Vagina (tissue), 2 donors: ENCODE results near the gene FEV. TPM values are rescaled to one million over a fixed set of nuclear protein-coding genes. Genes with fewer than 3 reads are reported as not detected.

ENCODE experiments used
- DNase-seq, 2 donors: peaks; one replicate each; pipeline ENCODE4 v3.0.0-alpha.2; 2017; ENCODE audit errors: extremely low spot score in 2 of 2
- H3K27ac ChIP-seq: fragments of 200-600 bp; sonication (generic); one replicate; pipeline ENCODE4 v1.5.1; 2019
- H3K27me3 ChIP-seq: fragments of 200-600 bp; sonication (generic); one replicate; pipeline ENCODE4 v1.5.1; 2019
- H3K36me3 ChIP-seq, 2 donors: fragments of 200-600 bp; sonication (generic); one replicate each; pipeline ENCODE4 v1.5.1; 2017 to 2019
- H3K4me1 ChIP-seq: fragments of 200-600 bp; sonication (generic); one replicate; pipeline ENCODE4 v1.5.1; 2019
- H3K4me3 ChIP-seq, 2 donors: fragments of 200-600 bp; sonication (generic); 1 replicate in 1 of 2; 2 replicates in 1 of 2; pipeline ENCODE4 v1.5.1; 2016 to 2019
- H3K9me3 ChIP-seq: fragments of 200-600 bp; sonication (generic); one replicate; pipeline ENCODE4 v1.5.1; 2019
- CTCF ChIP-seq, 3 experiments: fragments of 450-650 bp in 2 of 3; fragments of 200-600 bp in 1 of 3; sonication (generic) in 1 of 3; IDR thresholded peaks; one replicate each; pipeline ENCODE4 v1.5.1; 2017 to 2019; ENCODE audit warnings: antibody characterized with exemption in 3 of 3, mild to moderate bottlenecking in 2 of 3, moderate library complexity in 2 of 3
- POLR2A ChIP-seq, 2 donors: fragments of 450-650 bp; IDR thresholded peaks; one replicate each; pipeline ENCODE4 v1.6.1; 2017; ENCODE audit warnings: antibody characterized with exemption in 2 of 2, mild to moderate bottlenecking in 2 of 2, moderate library complexity in 2 of 2
- POLR2AphosphoS5 ChIP-seq, 2 donors: sonication (generic); formaldehyde crosslinking; IDR thresholded peaks; one replicate each; pipeline ENCODE4 v1.9.0; 2017; ENCODE audit warnings: antibody characterized with exemption in 2 of 2, mild to moderate bottlenecking in 2 of 2, low read depth in 1 of 2; ENCODE audit not compliant: insufficient read depth in 1 of 2
- intact Hi-C: fragments of 100-400 bp; cut with DNase I; formaldehyde crosslinking; loops from one replicate; pipeline ENCODE4 v1.15.1; 2023
- total RNA-seq: library from RNA; depleted of rRNA; stranded (reverse); fragments of >200 nt; gene quantifications from one replicate; pipeline ENCODE4 v1.2.3, GENCODE V29; 2016

The FEV gene
- total RNA-seq, 1 donor from 2014 or later = not detected

GRCh38 chr2:219001100-219001576 is 16.2 kb upstream of the FEV start:
- Histone ChIP-seq H3K27ac (no peak overlapping the region), H3K9me3 (no peaks in the 10 kb centered on the region), H3K4me1 (peaks cover 28% of the 10 kb centered on the region), H3K36me3 (no peaks in the 10 kb centered on the region), H3K4me3 (peak overlapping the region; percentile 21 to 23), H3K27me3 (peaks cover 14% of the 10 kb centered on the region)
- TF ChIP-seq CTCF (IDR thresholded peaks at IDR 0.05) (no peak), POLR2AphosphoS5 (IDR thresholded peaks at IDR 0.05; ENCODE audit: insufficient read depth in 1 of 2, low read depth in 1 of 2) (no peak)
- DNase-seq = no peak
- intact Hi-C loops = no loop called here

- Histone ChIP-seq H3K27ac (no peak overlapping the region), H3K36me3 (no peaks in the 10 kb centered on the region), H3K4me1 (peaks cover 33% of the 10 kb centered on the region), H3K4me3 (no peak overlapping the region), H3K9me3 (no peaks in the 10 kb centered on the region), H3K27me3 (peaks cover 14% of the 10 kb centered on the region)
- TF ChIP-seq POLR2A (IDR thresholded peaks at IDR 0.05) (no peak), CTCF (IDR thresholded peaks at IDR 0.05) (no peak), POLR2AphosphoS5 (IDR thresholded peaks at IDR 0.05; ENCODE audit: insufficient read depth in 1 of 2, low read depth in 1 of 2) (no peak)
- no peak for DNase-seq
- intact Hi-C loops = no loop called here
Measured at GRCh38 chr2:219000569-219000960, 15.6 kb upstream of the FEV start.

GRCh38 chr2:218999881-219000568 is 15.0 kb upstream of the FEV start:
- H3K9me3 ChIP-seq = no peaks in the 10 kb centered on the region
- H3K27ac ChIP-seq = no peak overlapping the region
- H3K36me3 ChIP-seq = no peaks in the 10 kb centered on the region
- DNase-seq = no peak
- peaks cover 15% of the 10 kb centered on the region for H3K27me3 ChIP-seq
- H3K4me1 ChIP-seq = peaks cover 33% of the 10 kb centered on the region
- intact Hi-C loops = no loop called here
- H3K4me3 ChIP-seq = no peak overlapping the region
- TF ChIP-seq POLR2A (IDR thresholded peaks at IDR 0.05) = no peak
- no peak for TF ChIP-seq CTCF (IDR thresholded peaks at IDR 0.05)
- TF ChIP-seq POLR2AphosphoS5 (IDR thresholded peaks at IDR 0.05; ENCODE audit: insufficient read depth in 1 of 2, low read depth in 1 of 2) = no peak

- no peaks in the 10 kb centered on the region for H3K36me3 ChIP-seq
- DNase-seq = no peak
- peaks cover 23% of the 10 kb centered on the region for H3K27me3 ChIP-seq
- no peak overlapping the region for H3K4me3 ChIP-seq
- no peaks in the 10 kb centered on the region for H3K9me3 ChIP-seq
- H3K27ac ChIP-seq = no peak overlapping the region
- peaks cover 33% of the 10 kb centered on the region for H3K4me1 ChIP-seq
- TF ChIP-seq POLR2AphosphoS5 (IDR thresholded peaks at IDR 0.05; ENCODE audit: insufficient read depth in 1 of 2, low read depth in 1 of 2) (no peak), CTCF (IDR thresholded peaks at IDR 0.05) (no peak), POLR2A (IDR thresholded peaks at IDR 0.05) (no peak)
- intact Hi-C loops = no loop called here
Measured at GRCh38 chr2:218999021-218999880, 14.3 kb upstream of the FEV start.
